Activated CD8-positive, alpha-beta T cell treated with anti-CD3 and anti-CD28 coated beads for 36 hours (primary cell): Measurements from ENCODE around the gene DNAAF1. TPM values are rescaled to one million over a fixed set of nuclear protein-coding genes. Genes with fewer than 3 reads are reported as not detected.

Source experiments
- ATAC-seq: fragments of 200-7000 bp; cut with Tn5 transposase; one replicate; pipeline ENCODE4 v1.10.0; 2021; ENCODE audit warnings: mild to moderate bottlenecking, moderate library complexity
- CTCF ChIA-PET: fragments of 350-600 bp; sonication (Branson Sonifier 250); formaldehyde crosslinking; loops from one replicate; lab custom pipeline; 2021; ENCODE audit warnings: antibody characterized with exemption; lab: Charles Lee
- POLR2A ChIA-PET: fragments of 350-600 bp; sonication (Branson Sonifier 250); formaldehyde crosslinking; loops from one replicate; lab custom pipeline; 2021; ENCODE audit warnings: antibody characterized with exemption; lab: Charles Lee
- DNase-seq: peaks from one replicate; pipeline ENCODE4 v3.0.0-alpha.2; 2020
- H3K27ac Mint-ChIP-seq: one replicate; pipeline ENCODE4 v1.8.0; 2021; ENCODE audit warnings: mild to moderate bottlenecking, mixed read lengths
- H3K27me3 Mint-ChIP-seq: one replicate; pipeline ENCODE4 v1.8.0; 2021; ENCODE audit warnings: mixed read lengths
- H3K36me3 Mint-ChIP-seq: one replicate; pipeline ENCODE4 v1.8.0; 2021; ENCODE audit warnings: low read depth, mixed read lengths
- H3K4me1 Mint-ChIP-seq: one replicate; pipeline ENCODE4 v1.8.0; 2021; ENCODE audit warnings: low read depth, mixed read lengths
- H3K4me3 Mint-ChIP-seq: one replicate; pipeline ENCODE4 v1.8.0; 2021; ENCODE audit warnings: mild to moderate bottlenecking, moderate library complexity, mixed read lengths
- H3K9me3 Mint-ChIP-seq: one replicate; pipeline ENCODE4 v1.8.0; 2021; ENCODE audit warnings: mixed read lengths
- intact Hi-C: fragments of 100-400 bp; cut with micrococcal nuclease; formaldehyde crosslinking; loops from one replicate; pipeline ENCODE4 v1.10.0; 2022
- total RNA-seq, 2 experiments: library from RNA; stranded (reverse); gene quantifications; one replicate each; pipeline ENCODE4 v1.2.3, GENCODE V29; 2021
- TF ChIP-seq, protein P1 (sequence below): fragments of 200-600 bp; IDR thresholded peaks from one replicate; pipeline ENCODE4 v1.8.0; 2022; ENCODE audit warnings: antibody characterized with exemption, mild to moderate bottlenecking

DNAAF1 gene
- total RNA-seq, 2 experiments from 2014 or later, result not detected

GRCh38 chr16:84186685-84187437 is 41.8 kb downstream of the DNAAF1 start, which contains the start of gene TAF1C:
TAF1C (minus strand) TSS chr16:84187057; CDS start chr16:84184988, 2,069 bp downstream.
- Mint-ChIP-seq H3K36me3 (peaks cover 19% of the 10 kb centered on the region), H3K27me3 (no peaks in the 10 kb centered on the region)
- CTCF ChIA-PET, result interaction anchor here (0.6 to 7.8 kb wide), 38 partner anchors 10 to 378 kb away, joined by 3 to 102 read pairs (median 4); partner anchors contain the start of genes DNAAF1, HSDL1, MBTPS1 and OSGIN1

GRCh38 chr16:84190731-84191388 is 45.8 kb downstream of the DNAAF1 start, which contains the start of gene ADAD2:
ADAD2 (plus strand) TSS chr16:84191157; CDS start chr16:84191231, 74 bp downstream.
- Mint-ChIP-seq H3K27ac (no peak within 1 kb of the TSS), H3K27me3 (no peaks in the 10 kb centered on the region), H3K9me3 (no peaks in the 10 kb centered on the region), H3K4me1 (peaks cover 16% of the 10 kb centered on the region), H3K4me3 (no peak within 1 kb of the TSS), H3K36me3 (peaks cover 3% of the 10 kb centered on the region)
- ChIA-PET POLR2A (interaction anchor here (1.0 kb wide), 1 partner anchor 13 kb away, joined by 3 read pairs; no protein-coding TSS in a partner anchor), CTCF (interaction anchor here (1.0 to 7.8 kb wide), 2 partner anchors 16 to 103 kb away, joined by 4 to 102 read pairs; no protein-coding TSS in a partner anchor)
- intact Hi-C loops, result no loop called here
- TF ChIP-seq, protein P1, sequence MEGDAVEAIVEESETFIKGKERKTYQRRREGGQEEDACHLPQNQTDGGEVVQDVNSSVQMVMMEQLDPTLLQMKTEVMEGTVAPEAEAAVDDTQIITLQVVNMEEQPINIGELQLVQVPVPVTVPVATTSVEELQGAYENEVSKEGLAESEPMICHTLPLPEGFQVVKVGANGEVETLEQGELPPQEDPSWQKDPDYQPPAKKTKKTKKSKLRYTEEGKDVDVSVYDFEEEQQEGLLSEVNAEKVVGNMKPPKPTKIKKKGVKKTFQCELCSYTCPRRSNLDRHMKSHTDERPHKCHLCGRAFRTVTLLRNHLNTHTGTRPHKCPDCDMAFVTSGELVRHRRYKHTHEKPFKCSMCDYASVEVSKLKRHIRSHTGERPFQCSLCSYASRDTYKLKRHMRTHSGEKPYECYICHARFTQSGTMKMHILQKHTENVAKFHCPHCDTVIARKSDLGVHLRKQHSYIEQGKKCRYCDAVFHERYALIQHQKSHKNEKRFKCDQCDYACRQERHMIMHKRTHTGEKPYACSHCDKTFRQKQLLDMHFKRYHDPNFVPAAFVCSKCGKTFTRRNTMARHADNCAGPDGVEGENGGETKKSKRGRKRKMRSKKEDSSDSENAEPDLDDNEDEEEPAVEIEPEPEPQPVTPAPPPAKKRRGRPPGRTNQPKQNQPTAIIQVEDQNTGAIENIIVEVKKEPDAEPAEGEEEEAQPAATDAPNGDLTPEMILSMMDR, result no peak
- DNase-seq (peak; percentile 20), ATAC-seq (no peak)

More at GRCh38 chr16:84186685-84187437, 41.8 kb downstream of the DNAAF1 start, which contains the start of gene TAF1C:
- Mint-ChIP-seq H3K4me1 (peaks cover 14% of the 10 kb centered on the region), H3K4me3 (peak within 1 kb of the TSS; percentile 94), H3K27ac (peak within 1 kb of the TSS; percentile 95), H3K9me3 (no peaks in the 10 kb centered on the region)
- POLR2A ChIA-PET, result interaction anchor here (1.2 to 2.5 kb wide), 2 partner anchors 71 to 98 kb away, joined by 4 to 10 read pairs; partner anchors contain the start of gene MBTPS1
- DNase-seq (peak; percentile 97), ATAC-seq (peak; percentile 98)
- intact Hi-C loops, result loop anchor here (5.0 kb wide), 1 partner anchor 100 kb away; no protein-coding TSS in a partner anchor
- TF ChIP-seq, protein P1, result peak; percentile 86

- intact Hi-C loops, result no loop called here
- ATAC-seq (no peak), DNase-seq (no peak)
- TF ChIP-seq, protein P1, result no peak
- Mint-ChIP-seq H3K4me3 (no peak overlapping the region), H3K4me1 (peaks cover 16% of the 10 kb centered on the region), H3K9me3 (no peaks in the 10 kb centered on the region), H3K27ac (no peak overlapping the region), H3K27me3 (no peaks in the 10 kb centered on the region), H3K36me3 (peaks cover 3% of the 10 kb centered on the region)
- ChIA-PET POLR2A (interaction anchor here (1.0 kb wide), 1 partner anchor 13 kb away, joined by 3 read pairs; no protein-coding TSS in a partner anchor), CTCF (no interaction called here)
Observed at GRCh38 chr16:84191466-84191865, 46.4 kb downstream of the DNAAF1 start.

- H3K36me3 Mint-ChIP-seq, result no peaks in the 10 kb centered on the region
- ATAC-seq (peak; percentile 31), DNase-seq (peak; percentile 36)
- peaks cover 16% of the 10 kb centered on the region for H3K4me1 Mint-ChIP-seq
- intact Hi-C loops, result no loop called here
- ChIA-PET CTCF (no interaction called here), POLR2A (interaction anchor here (0.7 to 1.1 kb wide), 2 partner anchors 76 to 310 kb away, joined by 3 to 4 read pairs; partner anchors contain the start of gene MBTPS1)
- H3K27ac Mint-ChIP-seq, result peak overlapping the region; percentile 73
- TF ChIP-seq, protein P1, result no peak
- H3K4me3 Mint-ChIP-seq, result peak overlapping the region; percentile 61
- no peaks in the 10 kb centered on the region for H3K27me3 Mint-ChIP-seq
- H3K9me3 Mint-ChIP-seq, result no peaks in the 10 kb centered on the region
Observed at GRCh38 chr16:84193480-84193879, 48.4 kb downstream of the DNAAF1 start.
